DOHH2 (cell line): ENCODE results near the gene PITX3.

Experiments used
- H3F3A ChIP-seq: fragments of 200-600 bp; sonication (generic), shearing (Covaris generic); 2 replicates; pipeline ENCODE4 v1.6.0; 2016; ENCODE audit warnings: antibody characterized with exemption, mild to moderate bottlenecking; ENCODE audit not compliant: control insufficient read depth, insufficient read depth
- H3K27ac ChIP-seq: fragments of 200-600 bp; sonication (generic); 2 replicates; pipeline ENCODE4 v1.5.1; 2014; ENCODE audit warnings: low read depth, mild to moderate bottlenecking, low read length, moderate library complexity
- H3K27me3 ChIP-seq: fragments of 200-600 bp; sonication (generic); 2 replicates; pipeline ENCODE4 v1.6.1; 2014; ENCODE audit warnings: mild to moderate bottlenecking, low read length, mixed read lengths; ENCODE audit not compliant: control insufficient read depth
- H3K36me3 ChIP-seq: fragments of 200-600 bp; sonication (generic); 2 replicates; pipeline ENCODE4 v1.6.1; 2014; ENCODE audit warnings: mild to moderate bottlenecking, low read length, moderate library complexity, mixed read lengths; ENCODE audit not compliant: control insufficient read depth
- H3K4me1 ChIP-seq: fragments of 200-600 bp; sonication (generic); 2 replicates; pipeline ENCODE4 v1.6.1; 2014; ENCODE audit warnings: mild to moderate bottlenecking, low read length, mixed read lengths; ENCODE audit not compliant: control insufficient read depth
- H3K4me2 ChIP-seq: fragments of 200-600 bp; sonication (generic); 2 replicates; pipeline ENCODE4 v1.6.0; 2014; ENCODE audit warnings: mild to moderate bottlenecking, low read length, moderate library complexity
- H3K4me3 ChIP-seq: fragments of 200-600 bp; sonication (generic); 2 replicates; pipeline ENCODE4 v1.5.1; 2014; ENCODE audit warnings: mild to moderate bottlenecking, low read length, mixed read lengths
- H3K79me2 ChIP-seq: fragments of 200-600 bp; sonication (generic); 2 replicates; pipeline ENCODE4 v1.6.1; 2014; ENCODE audit warnings: mild to moderate bottlenecking, low read length, mixed read lengths; ENCODE audit not compliant: control insufficient read depth
- H3K9me2 ChIP-seq: fragments of 200-600 bp; sonication (generic); replicated peaks from 2 replicates; pipeline ENCODE4 v1.6.1; 2014; ENCODE audit warnings: mild to moderate bottlenecking, low read length, mixed read lengths; ENCODE audit not compliant: control insufficient read depth
- H3K9me3 ChIP-seq: fragments of 200-600 bp; sonication (generic); 2 replicates; pipeline ENCODE4 v1.6.1; 2014; ENCODE audit warnings: antibody characterized with exemption, low read length, mixed read lengths; ENCODE audit not compliant: control insufficient read depth, insufficient read depth
- H4K20me1 ChIP-seq: fragments of 200-600 bp; sonication (generic); 2 replicates; pipeline ENCODE4 v1.6.0; 2014; ENCODE audit warnings: low read depth, mild to moderate bottlenecking, antibody characterized with exemption, low read length, moderate library complexity; ENCODE audit not compliant: control insufficient read depth, insufficient read depth
- CTCF ChIP-seq: fragments of 200-600 bp; sonication (generic); IDR thresholded peaks from one replicate; pipeline ENCODE4 v1.5.1; 2014; ENCODE audit warnings: antibody characterized with exemption, mild to moderate bottlenecking, low read depth, low read length; ENCODE audit not compliant: poor library complexity, severe bottlenecking
- EZH2phosphoT487 ChIP-seq: fragments of 200-600 bp; sonication (generic); IDR thresholded peaks from 2 replicates; pipeline ENCODE4 v1.6.1; 2017; ENCODE audit warnings: borderline replicate concordance, mild to moderate bottlenecking, antibody characterized with exemption, low read length, moderate library complexity, mixed read lengths

PITX3 gene

GRCh38 chr10:102247734-102248133 lies 6.4 kb upstream of the PITX3 start:
- Histone ChIP-seq H3K27me3 (no peaks in the 10 kb centered on the region), H3K4me3 (peak overlapping the region; percentile 79), H3K27ac (no peak overlapping the region), H3K9me3 (no peaks in the 10 kb centered on the region), H3K4me1 (peaks cover 32% of the 10 kb centered on the region), H3K4me2 (peak overlapping the region; percentile 96), H3K9me2 (no peaks in the 10 kb centered on the region), H3F3A (0 out of 2 replicates have a peak, but pooled peaks cover 3% of the 10 kb centered on the region), H3K79me2 (peaks cover 70% of the 10 kb centered on the region), H3K36me3 (peaks cover 22% of the 10 kb centered on the region), H4K20me1 (peaks cover 9% of the 10 kb centered on the region; the same call in 1 of the 2 replicates)
- TF ChIP-seq EZH2phosphoT487 (no peak), CTCF (no peak)

GRCh38 chr10:102246261-102246660 lies 4.9 kb upstream of the PITX3 start:
- Histone ChIP-seq H3K4me1 (peaks cover 41% of the 10 kb centered on the region), H3K27ac (0 out of 2 replicates have a peak overlapping the region, but pooled peaks have one; percentile 20), H3K27me3 (no peaks in the 10 kb centered on the region), H3K36me3 (peaks cover 22% of the 10 kb centered on the region), H3K9me2 (no peaks in the 10 kb centered on the region), H3F3A (0 out of 2 replicates have a peak, but pooled peaks cover 3% of the 10 kb centered on the region), H3K9me3 (no peaks in the 10 kb centered on the region), H4K20me1 (peaks cover 9% of the 10 kb centered on the region; the same call in 1 of the 2 replicates), H3K4me2 (peak overlapping the region; percentile 96), H3K4me3 (peak overlapping the region; percentile 79), H3K79me2 (peaks cover 59% of the 10 kb centered on the region)
- TF ChIP-seq EZH2phosphoT487 (no peak), CTCF (no peak)

- Histone ChIP-seq H3K79me2 (peaks cover 55% of the 10 kb centered on the region), H3K4me3 (peak overlapping the region; percentile 79), H3F3A (0 out of 2 replicates have a peak, but pooled peaks cover 3% of the 10 kb centered on the region), H3K36me3 (peaks cover 22% of the 10 kb centered on the region), H3K27ac (peak overlapping the region; percentile 20; the same call in 1 of the 2 replicates), H3K9me3 (no peaks in the 10 kb centered on the region), H4K20me1 (peaks cover 9% of the 10 kb centered on the region; the same call in 1 of the 2 replicates), H3K4me1 (peaks cover 44% of the 10 kb centered on the region), H3K4me2 (peak overlapping the region; percentile 96), H3K9me2 (no peaks in the 10 kb centered on the region), H3K27me3 (no peaks in the 10 kb centered on the region; the same call in 1 of the 2 replicates)
- TF ChIP-seq EZH2phosphoT487 (no peak), CTCF (no peak)
Observed at GRCh38 chr10:102245932-102246251, 4.6 kb upstream of the PITX3 start.
